OCI-LY3 (cell line): ENCODE results near the gene CNGB1.

Experiments
- EZH2phosphoT487 ChIP-seq: fragments of 200-600 bp; shearing (Covaris generic); IDR thresholded peaks from 2 replicates; pipeline ENCODE4 v1.6.1; 2018; ENCODE audit warnings: antibody characterized with exemption, mixed run types, low read depth
- TF ChIP-seq, protein P1 (sequence below): fragments of 200-600, 300-600 bp; sonication (generic); IDR thresholded peaks from 2 replicates; pipeline ENCODE4 v1.5.1; 2014; ENCODE audit warnings: antibody characterized with exemption, low read length, low read depth

DNA sequence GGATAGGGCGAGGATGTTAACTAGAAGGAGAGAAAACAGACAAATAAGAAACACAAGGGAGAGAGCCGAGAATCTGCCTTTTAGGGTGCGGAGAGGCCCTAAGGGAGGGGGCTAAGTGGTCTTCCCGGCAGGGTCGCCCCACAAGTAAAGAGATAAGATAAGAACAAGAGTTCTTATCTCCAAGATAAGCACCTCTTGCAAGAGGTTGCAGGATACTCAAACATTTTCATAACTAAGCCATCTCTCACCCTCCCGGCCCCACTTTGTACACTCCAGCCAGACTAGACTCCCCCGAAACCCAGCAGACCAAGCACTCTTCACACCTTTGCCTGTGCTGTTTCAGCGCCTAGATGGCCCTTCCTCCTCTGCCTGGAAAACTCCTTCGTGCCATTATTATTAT is 15.3 kb upstream of the CNGB1 start:
- TF ChIP-seq, protein P1, sequence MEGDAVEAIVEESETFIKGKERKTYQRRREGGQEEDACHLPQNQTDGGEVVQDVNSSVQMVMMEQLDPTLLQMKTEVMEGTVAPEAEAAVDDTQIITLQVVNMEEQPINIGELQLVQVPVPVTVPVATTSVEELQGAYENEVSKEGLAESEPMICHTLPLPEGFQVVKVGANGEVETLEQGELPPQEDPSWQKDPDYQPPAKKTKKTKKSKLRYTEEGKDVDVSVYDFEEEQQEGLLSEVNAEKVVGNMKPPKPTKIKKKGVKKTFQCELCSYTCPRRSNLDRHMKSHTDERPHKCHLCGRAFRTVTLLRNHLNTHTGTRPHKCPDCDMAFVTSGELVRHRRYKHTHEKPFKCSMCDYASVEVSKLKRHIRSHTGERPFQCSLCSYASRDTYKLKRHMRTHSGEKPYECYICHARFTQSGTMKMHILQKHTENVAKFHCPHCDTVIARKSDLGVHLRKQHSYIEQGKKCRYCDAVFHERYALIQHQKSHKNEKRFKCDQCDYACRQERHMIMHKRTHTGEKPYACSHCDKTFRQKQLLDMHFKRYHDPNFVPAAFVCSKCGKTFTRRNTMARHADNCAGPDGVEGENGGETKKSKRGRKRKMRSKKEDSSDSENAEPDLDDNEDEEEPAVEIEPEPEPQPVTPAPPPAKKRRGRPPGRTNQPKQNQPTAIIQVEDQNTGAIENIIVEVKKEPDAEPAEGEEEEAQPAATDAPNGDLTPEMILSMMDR = no peak
- no peak for TF ChIP-seq EZH2phosphoT487
